ENCODE results near the gene POLR1G. TPM values are rescaled to one million over a fixed set of nuclear protein-coding genes. Genes with fewer than 3 reads are reported as not detected.

Gene POLR1G
- total and polyA plus RNA-seq, 4 donors, result 1.1 to 2.4 (median 1.9) TPM

DNA sequence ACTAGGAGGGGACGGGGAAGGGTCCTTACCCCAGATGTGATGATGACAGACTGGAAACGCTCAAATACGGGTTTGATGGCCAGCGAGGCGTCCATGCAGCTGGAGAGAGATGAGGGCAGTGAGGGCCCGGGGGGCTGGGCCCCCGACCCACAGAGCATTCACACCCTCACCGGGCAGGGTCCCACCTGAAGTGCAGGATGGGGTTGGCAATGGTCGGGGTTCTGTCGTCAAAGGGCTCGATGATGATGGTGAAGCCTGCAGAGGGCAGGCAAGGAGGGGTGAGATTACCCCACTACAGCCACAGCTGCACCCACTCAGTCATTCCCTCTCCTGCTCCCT is 49.0 kb upstream of the POLR1G start:
- H3K4me3 ChIP-seq (ENCODE audit: low read depth in 1 of 3, low read length in 3 of 3), result no peak overlapping the region
- H3K9me3 ChIP-seq (ENCODE audit: control insufficient read depth in 4 of 4, low read length in 3 of 4), result no peaks in the 10 kb centered on the region
- H3K36me3 ChIP-seq (ENCODE audit: control insufficient read depth in 4 of 4, insufficient read depth in 3 of 4, low read depth in 1 of 4, low read length in 3 of 4), result peaks cover 0 to 40% (median 5%) of the 10 kb centered on the region in 4 donors
- WGBS, result 94% methylated on average over 11 of the region's 11 CpGs
- TF ChIP-seq FOXA1 (IDR thresholded peaks at IDR 0.05) (no peak), NR2F2 (IDR thresholded peaks at IDR 0.05) (no peak), HNF4G (IDR thresholded peaks at IDR 0.05) (no peak), HNF4A (conservative IDR thresholded peaks at IDR 0.05) (no peak), RAD21 (IDR thresholded peaks at IDR 0.05) (no peak), GABPA (IDR thresholded peaks at IDR 0.05 in 1 of 2, conservative IDR thresholded peaks at IDR 0.05 in 1 of 2) (no peak), SP1 (IDR thresholded peaks at IDR 0.05) (no peak), RXRA (IDR thresholded peaks at IDR 0.05) (no peak), FOXA2 (IDR thresholded peaks at IDR 0.05) (no peak), JUND (IDR thresholded peaks at IDR 0.05) (no peak)
- TF ChIP-seq, protein P1, sequence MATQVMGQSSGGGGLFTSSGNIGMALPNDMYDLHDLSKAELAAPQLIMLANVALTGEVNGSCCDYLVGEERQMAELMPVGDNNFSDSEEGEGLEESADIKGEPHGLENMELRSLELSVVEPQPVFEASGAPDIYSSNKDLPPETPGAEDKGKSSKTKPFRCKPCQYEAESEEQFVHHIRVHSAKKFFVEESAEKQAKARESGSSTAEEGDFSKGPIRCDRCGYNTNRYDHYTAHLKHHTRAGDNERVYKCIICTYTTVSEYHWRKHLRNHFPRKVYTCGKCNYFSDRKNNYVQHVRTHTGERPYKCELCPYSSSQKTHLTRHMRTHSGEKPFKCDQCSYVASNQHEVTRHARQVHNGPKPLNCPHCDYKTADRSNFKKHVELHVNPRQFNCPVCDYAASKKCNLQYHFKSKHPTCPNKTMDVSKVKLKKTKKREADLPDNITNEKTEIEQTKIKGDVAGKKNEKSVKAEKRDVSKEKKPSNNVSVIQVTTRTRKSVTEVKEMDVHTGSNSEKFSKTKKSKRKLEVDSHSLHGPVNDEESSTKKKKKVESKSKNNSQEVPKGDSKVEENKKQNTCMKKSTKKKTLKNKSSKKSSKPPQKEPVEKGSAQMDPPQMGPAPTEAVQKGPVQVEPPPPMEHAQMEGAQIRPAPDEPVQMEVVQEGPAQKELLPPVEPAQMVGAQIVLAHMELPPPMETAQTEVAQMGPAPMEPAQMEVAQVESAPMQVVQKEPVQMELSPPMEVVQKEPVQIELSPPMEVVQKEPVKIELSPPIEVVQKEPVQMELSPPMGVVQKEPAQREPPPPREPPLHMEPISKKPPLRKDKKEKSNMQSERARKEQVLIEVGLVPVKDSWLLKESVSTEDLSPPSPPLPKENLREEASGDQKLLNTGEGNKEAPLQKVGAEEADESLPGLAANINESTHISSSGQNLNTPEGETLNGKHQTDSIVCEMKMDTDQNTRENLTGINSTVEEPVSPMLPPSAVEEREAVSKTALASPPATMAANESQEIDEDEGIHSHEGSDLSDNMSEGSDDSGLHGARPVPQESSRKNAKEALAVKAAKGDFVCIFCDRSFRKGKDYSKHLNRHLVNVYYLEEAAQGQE (IDR thresholded peaks at IDR 0.05), result no peak
- TF ChIP-seq, protein P2, sequence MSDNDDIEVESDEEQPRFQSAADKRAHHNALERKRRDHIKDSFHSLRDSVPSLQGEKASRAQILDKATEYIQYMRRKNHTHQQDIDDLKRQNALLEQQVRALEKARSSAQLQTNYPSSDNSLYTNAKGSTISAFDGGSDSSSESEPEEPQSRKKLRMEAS (IDR thresholded peaks at IDR 0.05), result no peak
- H3K9ac ChIP-seq (ENCODE audit: low read depth in 1 of 2, low read length in 2 of 2), result no peak overlapping the region
- H3K27me3 ChIP-seq (ENCODE audit: control insufficient read depth in 4 of 4, insufficient read depth in 4 of 4, low read length in 3 of 4), result no peaks in the 10 kb centered on the region
- no peaks in the 10 kb centered on the region for H3K4me1 ChIP-seq (ENCODE audit: control insufficient read depth in 4 of 4, insufficient read depth in 4 of 4, low read length in 3 of 4)
- H3K27ac ChIP-seq (ENCODE audit: low read depth in 1 of 2, low read length in 2 of 2), result no peak overlapping the region
- no peak for DNase-seq (ENCODE audit: low spot score)

DNA sequence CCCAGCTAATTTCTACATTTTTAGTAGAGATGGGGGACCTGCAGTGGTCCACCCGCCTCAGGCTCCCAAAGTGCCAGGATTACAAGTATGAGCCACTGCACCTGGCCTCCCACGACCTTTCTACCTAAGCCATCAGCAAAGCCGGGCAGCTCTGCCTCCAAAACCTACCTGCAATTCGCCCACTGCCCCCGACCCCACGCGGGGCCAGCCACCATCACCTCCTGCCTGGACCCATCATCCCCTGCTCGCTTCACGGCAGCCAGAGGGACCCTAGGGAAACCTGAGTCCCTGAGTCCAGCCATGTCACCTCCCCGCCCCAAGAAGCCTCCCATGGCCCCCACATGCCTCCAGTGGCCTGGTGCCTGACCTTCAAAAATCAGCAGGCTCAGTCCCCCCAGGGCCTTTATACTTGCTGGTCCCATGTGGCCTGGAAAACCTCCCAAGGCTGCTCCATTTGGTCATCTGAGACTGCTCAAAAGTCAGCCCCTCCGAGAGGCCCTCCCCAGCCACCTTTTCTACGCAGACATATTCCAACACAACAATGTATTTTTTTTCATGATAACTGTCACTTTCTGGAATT is 48.1 kb upstream of the POLR1G start:
- Histone ChIP-seq H3K9me3 (ENCODE audit: control insufficient read depth in 4 of 4, low read length in 3 of 4) (no peaks in the 10 kb centered on the region), H3K27ac (ENCODE audit: low read depth in 1 of 2, low read length in 2 of 2) (no peak overlapping the region), H3K4me3 (ENCODE audit: low read depth in 1 of 3, low read length in 3 of 3) (no peak overlapping the region), H3K4me1 (ENCODE audit: control insufficient read depth in 4 of 4, insufficient read depth in 4 of 4, low read length in 3 of 4) (no peaks in the 10 kb centered on the region), H3K36me3 (ENCODE audit: control insufficient read depth in 4 of 4, insufficient read depth in 3 of 4, low read depth in 1 of 4, low read length in 3 of 4) (peaks cover 2 to 37% (median 5%) of the 10 kb centered on the region in 4 donors), H3K27me3 (ENCODE audit: control insufficient read depth in 4 of 4, insufficient read depth in 4 of 4, low read length in 3 of 4) (no peaks in the 10 kb centered on the region), H3K9ac (ENCODE audit: low read depth in 1 of 2, low read length in 2 of 2) (no peak overlapping the region)
- DNase-seq (ENCODE audit: low spot score), result no peak
- WGBS, result 96% methylated on average over 12 of the region's 12 CpGs
- TF ChIP-seq SP1 (IDR thresholded peaks at IDR 0.05) (no peak), FOXA2 (IDR thresholded peaks at IDR 0.05) (no peak), HNF4G (IDR thresholded peaks at IDR 0.05) (no peak), NR2F2 (IDR thresholded peaks at IDR 0.05) (no peak), JUND (IDR thresholded peaks at IDR 0.05) (no peak), YY1 (IDR thresholded peaks at IDR 0.05) (no peak), TAF1 (conservative IDR thresholded peaks at IDR 0.05) (no peak), EGR1 (IDR thresholded peaks at IDR 0.05; ENCODE audit: low read depth in 2 of 2) (no peak), RXRA (IDR thresholded peaks at IDR 0.05) (no peak), FOXA1 (IDR thresholded peaks at IDR 0.05) (no peak), GABPA (IDR thresholded peaks at IDR 0.05 in 1 of 2, conservative IDR thresholded peaks at IDR 0.05 in 1 of 2) (no peak), HNF4A (conservative IDR thresholded peaks at IDR 0.05) (no peak)
- TF ChIP-seq, protein P3, sequence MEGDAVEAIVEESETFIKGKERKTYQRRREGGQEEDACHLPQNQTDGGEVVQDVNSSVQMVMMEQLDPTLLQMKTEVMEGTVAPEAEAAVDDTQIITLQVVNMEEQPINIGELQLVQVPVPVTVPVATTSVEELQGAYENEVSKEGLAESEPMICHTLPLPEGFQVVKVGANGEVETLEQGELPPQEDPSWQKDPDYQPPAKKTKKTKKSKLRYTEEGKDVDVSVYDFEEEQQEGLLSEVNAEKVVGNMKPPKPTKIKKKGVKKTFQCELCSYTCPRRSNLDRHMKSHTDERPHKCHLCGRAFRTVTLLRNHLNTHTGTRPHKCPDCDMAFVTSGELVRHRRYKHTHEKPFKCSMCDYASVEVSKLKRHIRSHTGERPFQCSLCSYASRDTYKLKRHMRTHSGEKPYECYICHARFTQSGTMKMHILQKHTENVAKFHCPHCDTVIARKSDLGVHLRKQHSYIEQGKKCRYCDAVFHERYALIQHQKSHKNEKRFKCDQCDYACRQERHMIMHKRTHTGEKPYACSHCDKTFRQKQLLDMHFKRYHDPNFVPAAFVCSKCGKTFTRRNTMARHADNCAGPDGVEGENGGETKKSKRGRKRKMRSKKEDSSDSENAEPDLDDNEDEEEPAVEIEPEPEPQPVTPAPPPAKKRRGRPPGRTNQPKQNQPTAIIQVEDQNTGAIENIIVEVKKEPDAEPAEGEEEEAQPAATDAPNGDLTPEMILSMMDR (IDR thresholded peaks at IDR 0.05; ENCODE audit: low read depth, low read length, missing input control), result no peak
- TF ChIP-seq, protein P4, sequence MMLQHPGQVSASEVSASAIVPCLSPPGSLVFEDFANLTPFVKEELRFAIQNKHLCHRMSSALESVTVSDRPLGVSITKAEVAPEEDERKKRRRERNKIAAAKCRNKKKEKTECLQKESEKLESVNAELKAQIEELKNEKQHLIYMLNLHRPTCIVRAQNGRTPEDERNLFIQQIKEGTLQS (IDR thresholded peaks at IDR 0.05), result no peak
- TF ChIP-seq, protein P5, sequence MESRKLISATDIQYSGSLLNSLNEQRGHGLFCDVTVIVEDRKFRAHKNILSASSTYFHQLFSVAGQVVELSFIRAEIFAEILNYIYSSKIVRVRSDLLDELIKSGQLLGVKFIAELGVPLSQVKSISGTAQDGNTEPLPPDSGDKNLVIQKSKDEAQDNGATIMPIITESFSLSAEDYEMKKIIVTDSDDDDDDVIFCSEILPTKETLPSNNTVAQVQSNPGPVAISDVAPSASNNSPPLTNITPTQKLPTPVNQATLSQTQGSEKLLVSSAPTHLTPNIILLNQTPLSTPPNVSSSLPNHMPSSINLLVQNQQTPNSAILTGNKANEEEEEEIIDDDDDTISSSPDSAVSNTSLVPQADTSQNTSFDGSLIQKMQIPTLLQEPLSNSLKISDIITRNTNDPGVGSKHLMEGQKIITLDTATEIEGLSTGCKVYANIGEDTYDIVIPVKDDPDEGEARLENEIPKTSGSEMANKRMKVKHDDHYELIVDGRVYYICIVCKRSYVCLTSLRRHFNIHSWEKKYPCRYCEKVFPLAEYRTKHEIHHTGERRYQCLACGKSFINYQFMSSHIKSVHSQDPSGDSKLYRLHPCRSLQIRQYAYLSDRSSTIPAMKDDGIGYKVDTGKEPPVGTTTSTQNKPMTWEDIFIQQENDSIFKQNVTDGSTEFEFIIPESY (IDR thresholded peaks at IDR 0.05), result no peak
- TF ChIP-seq, protein P1 (IDR thresholded peaks at IDR 0.05), result no peak
